CD4-positive, alpha-beta T cell (primary cell): Measurements from ENCODE around the gene CNNM2. TPM values are rescaled to one million over a fixed set of nuclear protein-coding genes. Genes with fewer than 3 reads are reported as not detected.

Experiments used
- ATAC-seq: fragments of 200-7000 bp; cut with Tn5 transposase; one replicate; pipeline ENCODE4 v1.10.0; 2022; ENCODE audit warnings: mild to moderate bottlenecking; ENCODE audit not compliant: poor library complexity
- CTCF ChIA-PET: fragments of 350-600 bp; sonication (Branson Sonifier 250); formaldehyde crosslinking; loops from one replicate; lab custom pipeline; 2021; ENCODE audit warnings: antibody characterized with exemption, inconsistent platforms; lab: Charles Lee
- POLR2A ChIA-PET: fragments of 350-600 bp; sonication (Branson Sonifier 250); formaldehyde crosslinking; loops from one replicate; lab custom pipeline; 2021; ENCODE audit warnings: antibody characterized with exemption, inconsistent platforms; lab: Charles Lee
- DNase-seq, 14 experiments: peaks; one replicate each; pipeline ENCODE4 v3.0.0-alpha.2; 2013 to 2020; ENCODE audit warnings: mixed read lengths in 2 of 14
- H3K27ac ChIP-seq, 2 donors: one replicate each; pipeline versions ENCODE4 v1.5.1 to v1.7.0; 2013; ENCODE audit warnings: low read length in 2 of 2, low read depth in 1 of 2, mild to moderate bottlenecking in 1 of 2
- H3K27me3 ChIP-seq, 2 experiments: 1 replicate in 1 of 2; 2 replicates in 1 of 2; pipeline versions ENCODE4 v1.6.1 to v1.7.0; 2013; ENCODE audit warnings: low read length in 2 of 2, control low read depth in 1 of 2, mild to moderate bottlenecking in 1 of 2, moderate library complexity in 1 of 2; ENCODE audit not compliant: insufficient read depth in 2 of 2, control insufficient read depth in 1 of 2
- H3K36me3 ChIP-seq: one replicate; pipeline ENCODE4 v1.6.1; 2013; ENCODE audit warnings: low read length, control low read depth; ENCODE audit not compliant: insufficient read depth
- H3K4me1 ChIP-seq: one replicate; pipeline ENCODE4 v1.6.1; 2013; ENCODE audit warnings: low read length, control low read depth; ENCODE audit not compliant: insufficient read depth
- H3K4me3 ChIP-seq: one replicate; pipeline ENCODE4 v1.5.1; 2013; ENCODE audit warnings: mild to moderate bottlenecking, low read length, moderate library complexity
- H3K9me3 ChIP-seq, 2 experiments: 1 replicate in 1 of 2; 2 replicates in 1 of 2; pipeline versions ENCODE4 v1.6.1 to v1.7.0; 2013; ENCODE audit warnings: low read length in 2 of 2, mild to moderate bottlenecking in 2 of 2, control low read depth in 1 of 2, moderate library complexity in 1 of 2; ENCODE audit not compliant: control insufficient read depth in 1 of 2, insufficient read depth in 1 of 2
- H3K27ac Mint-ChIP-seq: one replicate; pipeline ENCODE4 v1.8.0; 2020; ENCODE audit warnings: mixed read lengths
- H3K27me3 Mint-ChIP-seq: one replicate; pipeline ENCODE4 v1.8.0; 2021; ENCODE audit warnings: mixed read lengths
- H3K36me3 Mint-ChIP-seq: one replicate; pipeline ENCODE4 v1.8.0; 2021; ENCODE audit warnings: low read depth, mixed read lengths
- H3K4me1 Mint-ChIP-seq: one replicate; pipeline ENCODE4 v1.8.0; 2021; ENCODE audit warnings: low read depth, mixed read lengths
- H3K4me3 Mint-ChIP-seq: one replicate; pipeline ENCODE4 v1.8.0; 2020; ENCODE audit warnings: mild to moderate bottlenecking, mixed read lengths
- H3K9me3 Mint-ChIP-seq: one replicate; pipeline ENCODE4 v1.8.0; 2020; ENCODE audit warnings: mixed read lengths
- CTCF ChIP-seq: fragments of 200-600 bp; IDR thresholded peaks from one replicate; pipeline ENCODE4 v1.8.0; 2022; ENCODE audit warnings: antibody characterized with exemption, mild to moderate bottlenecking
- intact Hi-C, 2 experiments: fragments of 100-400 bp; cut with DNase I in 1 of 2; cut with micrococcal nuclease in 1 of 2; formaldehyde crosslinking; loops; one replicate each; pipeline versions ENCODE4 v1.15.1 to v1.9.0; 2023 to 2025; cut with DNase I, micrococcal nuclease
- total RNA-seq, 174 experiments: library from RNA in 2 of 174; stranded (reverse) in 2 of 174; gene quantifications; one replicate each; pipeline ENCODE4 v1.2.3 and lab custom pipeline; 2021 to 2026

CNNM2 gene
- total RNA-seq, 2 experiments from 2014 or later: 8.4 to 8.9 TPM

DNA sequence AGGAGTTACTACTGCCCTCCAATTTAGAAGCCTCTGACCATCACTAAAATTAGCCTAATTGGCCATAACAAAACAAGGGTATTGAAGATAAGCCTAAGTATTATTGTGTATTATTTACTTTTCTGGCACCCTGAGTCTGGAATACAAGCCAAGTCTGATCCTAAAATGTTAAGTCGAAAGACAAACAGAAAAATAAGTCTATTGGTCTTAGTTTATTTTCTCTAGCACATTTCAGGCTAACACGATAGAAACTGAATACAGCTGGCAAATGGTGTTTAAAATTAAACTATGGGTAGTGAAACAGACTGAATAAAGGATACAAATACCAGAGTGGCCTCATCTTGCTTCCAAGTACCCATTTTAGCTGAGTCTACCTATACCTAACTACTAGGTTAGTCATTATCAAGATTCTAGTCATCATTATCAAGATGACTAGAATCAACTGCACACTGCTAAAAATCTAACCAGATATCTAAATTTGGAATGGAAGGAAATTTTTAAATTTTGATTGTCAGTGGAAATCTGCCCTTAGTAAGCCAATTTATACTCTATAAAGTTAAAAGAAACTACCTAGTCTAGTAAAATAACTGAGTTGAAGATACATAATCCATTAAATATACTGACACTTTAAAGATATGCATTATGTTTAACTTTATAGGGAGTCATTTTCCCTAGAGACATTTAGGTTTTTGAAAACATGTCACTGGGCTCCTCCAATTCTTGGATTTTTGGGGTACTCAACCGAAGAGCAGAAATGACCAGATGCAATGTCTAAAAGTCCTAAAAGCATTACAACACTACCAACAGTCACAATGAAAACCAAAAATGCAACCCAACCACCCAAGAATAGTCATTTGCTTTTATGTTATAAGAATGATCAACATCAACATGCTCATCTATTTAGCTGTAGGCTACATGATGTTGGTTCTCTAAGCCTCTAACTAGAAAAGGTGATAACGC lies 194.1 kb downstream of the CNNM2 start:
- no peak for TF ChIP-seq CTCF
- peaks cover 11% of the 10 kb centered on the region for H3K4me1 Mint-ChIP-seq
- Histone ChIP-seq H3K36me3 (peaks cover under 1% of the 10 kb centered on the region), H3K4me1 (no peaks in the 10 kb centered on the region), H3K9me3 (no peaks in the 10 kb centered on the region), H3K27me3 (no peaks in the 10 kb centered on the region), H3K27ac (no peak overlapping the region), H3K4me3 (no peak overlapping the region)
- H3K4me3 Mint-ChIP-seq: no peak overlapping the region
- DNase-seq (no peak), ATAC-seq (no peak)
- H3K36me3 Mint-ChIP-seq: peaks cover 20% of the 10 kb centered on the region
- CTCF ChIA-PET: interaction anchor here (0.5 to 1.1 kb wide), 2 partner anchors 145 to 194 kb away, joined by 3 read pairs; partner anchors contain the start of gene CNNM2
- intact Hi-C loops: no loop called here
- H3K9me3 Mint-ChIP-seq: no peaks in the 10 kb centered on the region
- POLR2A ChIA-PET: no interaction called here
- H3K27ac Mint-ChIP-seq: no peak overlapping the region
- no peaks in the 10 kb centered on the region for H3K27me3 Mint-ChIP-seq

GRCh38 chr10:103114876-103115275 lies 196.8 kb downstream of the CNNM2 start:
- no peaks in the 10 kb centered on the region for H3K27me3 Mint-ChIP-seq
- no peaks in the 10 kb centered on the region for H3K27me3 ChIP-seq
- H3K9me3 ChIP-seq: no peaks in the 10 kb centered on the region
- ChIA-PET POLR2A (no interaction called here), CTCF (no interaction called here)
- H3K27ac Mint-ChIP-seq: no peak overlapping the region
- TF ChIP-seq CTCF: no peak
- H3K4me3 ChIP-seq: no peak overlapping the region
- H3K4me1 ChIP-seq: no peaks in the 10 kb centered on the region
- DNase-seq (no peak), ATAC-seq (no peak)
- peaks cover 11% of the 10 kb centered on the region for H3K4me1 Mint-ChIP-seq
- peaks cover 5% of the 10 kb centered on the region for H3K36me3 Mint-ChIP-seq
- no peak overlapping the region for H3K4me3 Mint-ChIP-seq
- intact Hi-C loops: no loop called here
- no peak overlapping the region for H3K27ac ChIP-seq
- H3K36me3 ChIP-seq: no peaks in the 10 kb centered on the region
- no peaks in the 10 kb centered on the region for H3K9me3 Mint-ChIP-seq

GRCh38 chr10:103117247-103117646 lies 199.2 kb downstream of the CNNM2 start:
- CTCF ChIA-PET: no interaction called here
- POLR2A ChIA-PET: no interaction called here
- TF ChIP-seq CTCF: no peak
- Histone ChIP-seq H3K4me1 (no peaks in the 10 kb centered on the region), H3K4me3 (no peak overlapping the region), H3K27me3 (no peaks in the 10 kb centered on the region), H3K27ac (no peak overlapping the region), H3K36me3 (no peaks in the 10 kb centered on the region), H3K9me3 (no peaks in the 10 kb centered on the region)
- H3K4me1 Mint-ChIP-seq: peaks cover 7% of the 10 kb centered on the region
- peaks cover 5% of the 10 kb centered on the region for H3K36me3 Mint-ChIP-seq
- no peaks in the 10 kb centered on the region for H3K27me3 Mint-ChIP-seq
- no peaks in the 10 kb centered on the region for H3K9me3 Mint-ChIP-seq
- no peak overlapping the region for H3K27ac Mint-ChIP-seq
- ATAC-seq: no peak
- DNase-seq: no peak
- intact Hi-C loops: no loop called here
- H3K4me3 Mint-ChIP-seq: no peak overlapping the region
